ENCODE results near the gene CPT2.

DNA sequence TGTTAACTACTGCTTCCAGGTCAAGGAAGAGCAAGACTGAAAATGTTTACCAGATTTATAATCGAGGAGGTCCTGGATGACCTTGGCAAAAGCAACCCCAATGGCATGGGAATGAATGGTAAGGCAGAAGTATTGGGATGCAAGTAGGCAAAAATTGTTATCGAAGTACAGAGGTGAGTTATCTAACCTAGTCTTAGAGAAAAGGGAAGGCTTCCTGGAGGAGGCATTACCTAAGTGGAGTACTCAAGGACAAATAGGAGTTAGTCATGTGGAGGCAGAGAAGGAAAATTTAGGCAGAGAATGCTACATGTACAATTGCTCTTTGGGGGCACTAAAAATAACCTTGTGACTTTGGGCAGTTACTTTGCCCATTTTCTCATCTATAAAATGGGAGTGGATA is 45.2 kb downstream of the CPT2 start:
- TF ChIP-seq EZH2 (IDR thresholded peaks at IDR 0.05; ENCODE audit: insufficient read depth, poor library complexity, severe bottlenecking): no peak
- no peak for TF ChIP-seq EZH2phosphoT487 (IDR thresholded peaks at IDR 0.05; ENCODE audit: insufficient read depth, low read depth)

Data from GM23248 (cell line).